GM23338 (cell line): ENCODE data around the gene PCDHAC2. TPM values are rescaled to one million over a fixed set of nuclear protein-coding genes. Genes with fewer than 3 reads are reported as not detected.
A peak's percentile ranks its signal among the peaks of the same experiment; 100 is the strongest.

ENCODE experiments used
- ATAC-seq: fragments of 200-7000 bp; cut with Tn5 transposase; 3 replicates; pipeline ENCODE4 v1.9.1; 2020
- DNase-seq: peaks from one replicate; pipeline ENCODE4 v3.0.0-alpha.2; 2015; ENCODE audit warnings: low spot score
- H2AFZ ChIP-seq: fragments of 200-600 bp; sonication (generic); 2 replicates; pipeline ENCODE4 v1.8.0; 2016; ENCODE audit warnings: antibody characterized with exemption, mild to moderate bottlenecking, moderate library complexity
- H3F3A ChIP-seq: fragments of 200-600 bp; sonication (generic); replicated peaks from 2 replicates; pipeline ENCODE4 v1.8.0; 2017; ENCODE audit warnings: antibody characterized with exemption, mixed run types, low read depth
- H3K27ac ChIP-seq: fragments of 200-600 bp; sonication (generic); 2 replicates; pipeline ENCODE4 v1.6.1; 2016; ENCODE audit warnings: low read depth
- H3K27me3 ChIP-seq: fragments of 200-600 bp; sonication (generic); 2 replicates; pipeline ENCODE4 v1.8.0; 2016; ENCODE audit warnings: mild to moderate bottlenecking, mixed run types, moderate library complexity; ENCODE audit not compliant: insufficient read depth
- H3K36me3 ChIP-seq: fragments of 200-600 bp; sonication (generic); 2 replicates; pipeline ENCODE4 v1.8.0; 2016; ENCODE audit warnings: mild to moderate bottlenecking; ENCODE audit not compliant: insufficient read depth
- H3K4me1 ChIP-seq: fragments of 200-600 bp; sonication (generic); 2 replicates; pipeline ENCODE4 v1.8.0; 2016; ENCODE audit warnings: mild to moderate bottlenecking, moderate library complexity; ENCODE audit not compliant: insufficient read depth
- H3K4me2 ChIP-seq: fragments of 200-600 bp; sonication (generic); 2 replicates; pipeline ENCODE4 v1.7.1; 2017; ENCODE audit warnings: mixed run types
- H3K4me3 ChIP-seq: fragments of 200-600 bp; sonication (generic); 2 replicates; pipeline ENCODE4 v1.6.1; 2016; ENCODE audit warnings: mixed run types
- H3K79me2 ChIP-seq: fragments of 200-600 bp; sonication (generic); replicated peaks from 2 replicates; pipeline ENCODE4 v1.8.0; 2017; ENCODE audit warnings: mild to moderate bottlenecking; ENCODE audit not compliant: insufficient read depth
- H3K9me2 ChIP-seq: fragments of 200-600 bp; sonication (generic); 2 replicates; pipeline ENCODE4 v1.8.0; 2017; ENCODE audit not compliant: insufficient read depth
- H4K20me1 ChIP-seq: fragments of 200-600 bp; sonication (generic); replicated peaks from 2 replicates; pipeline ENCODE4 v1.8.0; 2017; ENCODE audit warnings: mild to moderate bottlenecking; ENCODE audit not compliant: insufficient read depth
- H3K27ac Mint-ChIP-seq: 2 replicates; pipeline ENCODE4 v1.8.0; 2020; ENCODE audit warnings: inconsistent platforms, mild to moderate bottlenecking, moderate library complexity, mixed read lengths
- H3K27me3 Mint-ChIP-seq: 3 replicates; pipeline ENCODE4 v1.8.0; 2022; ENCODE audit warnings: low read depth, mild to moderate bottlenecking, moderate library complexity, mixed read lengths, inconsistent platforms; ENCODE audit not compliant: insufficient read depth, poor library complexity
- H3K36me3 Mint-ChIP-seq: 3 replicates; pipeline ENCODE4 v1.8.0; 2021; ENCODE audit warnings: low read depth, mild to moderate bottlenecking, inconsistent platforms, moderate library complexity, mixed read lengths
- H3K4me1 Mint-ChIP-seq: 3 replicates; pipeline ENCODE4 v1.8.0; 2020; ENCODE audit warnings: mild to moderate bottlenecking, inconsistent platforms, mixed read lengths
- H3K4me3 Mint-ChIP-seq: 3 replicates; pipeline ENCODE4 v1.8.0; 2021; ENCODE audit warnings: moderate library complexity, mild to moderate bottlenecking, inconsistent platforms, mixed read lengths
- H3K9me3 Mint-ChIP-seq: 3 replicates; pipeline ENCODE4 v1.8.0; 2020; ENCODE audit warnings: moderate library complexity, mild to moderate bottlenecking, inconsistent platforms, mixed read lengths
- CREB1 ChIP-seq: fragments of 250-450 bp; sonication (Bioruptor Pico); IDR thresholded peaks from 2 replicates; pipeline ENCODE4 v1.5.0; 2020; ENCODE audit warnings: low read depth, mild to moderate bottlenecking, moderate library complexity
- CTCF ChIP-seq, 2 experiments: fragments of 200-600 bp in 1 of 2; sonication (generic) in 1 of 2; conservative IDR thresholded peaks; 2 replicates each; pipeline versions ENCODE4 v1.5.1 to v1.6.1; 2016 to 2017; ENCODE audit warnings: antibody characterized with exemption in 2 of 2, low read depth in 2 of 2, mild to moderate bottlenecking in 2 of 2, moderate library complexity in 1 of 2
- EZH2 ChIP-seq: fragments of 200-600 bp; sonication (generic); IDR thresholded peaks from one replicate; pipeline ENCODE4 v1.8.0; 2017; ENCODE audit warnings: antibody characterized with exemption, mild to moderate bottlenecking, low read depth; ENCODE audit not compliant: unreplicated experiment
- EZH2phosphoT487 ChIP-seq: fragments of 200-600 bp; sonication (generic); IDR thresholded peaks from one replicate; pipeline ENCODE4 v1.8.1; 2018; ENCODE audit warnings: antibody characterized with exemption; ENCODE audit not compliant: unreplicated experiment
- JUNB ChIP-seq: IDR thresholded peaks from one replicate; pipeline ENCODE4 v1.6.1; 2016; ENCODE audit warnings: antibody characterized with exemption; ENCODE audit not compliant: unreplicated experiment
- NANOG ChIP-seq: IDR thresholded peaks from 2 replicates; pipeline ENCODE4 v1.6.1; 2016; ENCODE audit warnings: antibody characterized with exemption, borderline replicate concordance
- POLR2AphosphoS5 ChIP-seq: IDR thresholded peaks from 2 replicates; pipeline ENCODE4 v1.6.1; 2016; ENCODE audit warnings: antibody characterized with exemption, low read depth
- STAT1 ChIP-seq: IDR thresholded peaks from one replicate; pipeline ENCODE4 v1.6.1; 2016; ENCODE audit warnings: antibody characterized with exemption; ENCODE audit not compliant: unreplicated experiment
- ZNF114 ChIP-seq: fragments of 250-450 bp; sonication (Bioruptor Pico); IDR thresholded peaks from 2 replicates; pipeline ENCODE4 v1.5.0; 2020; ENCODE audit warnings: mild to moderate bottlenecking, moderate library complexity
- polyA plus RNA-seq: library from polyadenylated mRNA; unstranded; fragments of >200 nt; fragmentation: Nextera tagmentation; extraction: Ambion mirVana; gene quantifications from 2 replicates; pipeline ENCODE4 v1.2.1, GENCODE V29; 2016
- total RNA-seq: library from RNA; depleted of rRNA; stranded (reverse); fragments of >200 nt; shearing (Covaris generic); gene quantifications from 2 replicates; pipeline ENCODE4 v1.2.3, GENCODE V29; 2014
- TF ChIP-seq, protein P1 (sequence below): IDR thresholded peaks from 2 replicates; pipeline ENCODE4 v1.6.1; 2016; ENCODE audit warnings: antibody characterized with exemption
- TF ChIP-seq, protein P2 (sequence below): IDR thresholded peaks from one replicate; pipeline ENCODE4 v1.6.1; 2018; ENCODE audit warnings: antibody characterized with exemption; ENCODE audit not compliant: unreplicated experiment

The PCDHAC2 gene
- total and polyA plus RNA-seq, 2 experiments from 2014 or later, result 1.8 to 11.8 TPM

GRCh38 chr5:140986117-140986521, 19.8 kb downstream of the PCDHAC2 start:
- H3K4me3 Mint-ChIP-seq, result peak overlapping the region; percentile 31; the same call in 1 of the 3 replicates
- ATAC-seq, result peak; percentile 90
- peak; percentile 95 for DNase-seq

DNA sequence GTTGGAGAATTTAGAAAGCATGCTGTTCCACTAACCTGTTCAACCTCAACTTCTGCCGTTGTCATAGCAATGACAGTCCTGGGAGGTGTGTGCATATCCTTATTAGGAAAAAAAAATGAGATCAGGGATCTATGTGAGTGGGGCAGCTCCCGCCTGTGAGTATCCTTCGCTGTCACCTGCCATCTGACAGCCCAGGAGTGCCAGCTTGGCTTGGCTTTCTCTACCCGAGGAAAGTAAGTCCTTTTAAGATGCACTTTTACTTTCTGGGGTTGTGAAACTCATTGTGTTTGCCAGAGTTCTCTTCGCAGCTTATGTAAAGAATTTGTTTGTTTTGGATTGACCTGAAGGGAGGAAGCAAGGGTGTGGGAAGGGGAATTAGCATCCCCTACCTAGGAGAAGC, 21.8 kb downstream of the PCDHAC2 start:
- Histone ChIP-seq H2AFZ (no peak overlapping the region), H3K4me2 (peak overlapping the region; percentile 47), H3K4me3 (no peak overlapping the region), H3K36me3 (no peaks in the 10 kb centered on the region), H4K20me1 (no peaks in the 10 kb centered on the region), H3K79me2 (no peaks in the 10 kb centered on the region), H3K27ac (no peak overlapping the region), H3K27me3 (no peaks in the 10 kb centered on the region), H3K9me2 (no peaks in the 10 kb centered on the region), H3F3A (peaks cover 10% of the 10 kb centered on the region), H3K4me1 (peaks cover 54% of the 10 kb centered on the region)
- H3K4me1 Mint-ChIP-seq, result peaks cover 51% of the 10 kb centered on the region
- H3K27me3 Mint-ChIP-seq, result peaks cover 8% of the 10 kb centered on the region
- no peaks in the 10 kb centered on the region for H3K9me3 Mint-ChIP-seq
- H3K36me3 Mint-ChIP-seq, result no peaks in the 10 kb centered on the region
- no peak overlapping the region for H3K4me3 Mint-ChIP-seq
- DNase-seq, result peak; percentile 35
- no peak; the same call in 2 of the 3 replicates for ATAC-seq
- no peak overlapping the region for H3K27ac Mint-ChIP-seq
- TF ChIP-seq, protein P1, sequence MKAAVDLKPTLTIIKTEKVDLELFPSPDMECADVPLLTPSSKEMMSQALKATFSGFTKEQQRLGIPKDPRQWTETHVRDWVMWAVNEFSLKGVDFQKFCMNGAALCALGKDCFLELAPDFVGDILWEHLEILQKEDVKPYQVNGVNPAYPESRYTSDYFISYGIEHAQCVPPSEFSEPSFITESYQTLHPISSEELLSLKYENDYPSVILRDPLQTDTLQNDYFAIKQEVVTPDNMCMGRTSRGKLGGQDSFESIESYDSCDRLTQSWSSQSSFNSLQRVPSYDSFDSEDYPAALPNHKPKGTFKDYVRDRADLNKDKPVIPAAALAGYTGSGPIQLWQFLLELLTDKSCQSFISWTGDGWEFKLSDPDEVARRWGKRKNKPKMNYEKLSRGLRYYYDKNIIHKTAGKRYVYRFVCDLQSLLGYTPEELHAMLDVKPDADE, result no peak
- no peak for TF ChIP-seq NANOG
- TF ChIP-seq, protein P2, sequence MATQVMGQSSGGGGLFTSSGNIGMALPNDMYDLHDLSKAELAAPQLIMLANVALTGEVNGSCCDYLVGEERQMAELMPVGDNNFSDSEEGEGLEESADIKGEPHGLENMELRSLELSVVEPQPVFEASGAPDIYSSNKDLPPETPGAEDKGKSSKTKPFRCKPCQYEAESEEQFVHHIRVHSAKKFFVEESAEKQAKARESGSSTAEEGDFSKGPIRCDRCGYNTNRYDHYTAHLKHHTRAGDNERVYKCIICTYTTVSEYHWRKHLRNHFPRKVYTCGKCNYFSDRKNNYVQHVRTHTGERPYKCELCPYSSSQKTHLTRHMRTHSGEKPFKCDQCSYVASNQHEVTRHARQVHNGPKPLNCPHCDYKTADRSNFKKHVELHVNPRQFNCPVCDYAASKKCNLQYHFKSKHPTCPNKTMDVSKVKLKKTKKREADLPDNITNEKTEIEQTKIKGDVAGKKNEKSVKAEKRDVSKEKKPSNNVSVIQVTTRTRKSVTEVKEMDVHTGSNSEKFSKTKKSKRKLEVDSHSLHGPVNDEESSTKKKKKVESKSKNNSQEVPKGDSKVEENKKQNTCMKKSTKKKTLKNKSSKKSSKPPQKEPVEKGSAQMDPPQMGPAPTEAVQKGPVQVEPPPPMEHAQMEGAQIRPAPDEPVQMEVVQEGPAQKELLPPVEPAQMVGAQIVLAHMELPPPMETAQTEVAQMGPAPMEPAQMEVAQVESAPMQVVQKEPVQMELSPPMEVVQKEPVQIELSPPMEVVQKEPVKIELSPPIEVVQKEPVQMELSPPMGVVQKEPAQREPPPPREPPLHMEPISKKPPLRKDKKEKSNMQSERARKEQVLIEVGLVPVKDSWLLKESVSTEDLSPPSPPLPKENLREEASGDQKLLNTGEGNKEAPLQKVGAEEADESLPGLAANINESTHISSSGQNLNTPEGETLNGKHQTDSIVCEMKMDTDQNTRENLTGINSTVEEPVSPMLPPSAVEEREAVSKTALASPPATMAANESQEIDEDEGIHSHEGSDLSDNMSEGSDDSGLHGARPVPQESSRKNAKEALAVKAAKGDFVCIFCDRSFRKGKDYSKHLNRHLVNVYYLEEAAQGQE, result no peak
- TF ChIP-seq ZNF114 (CRISPR knock-in tag), result no peak
- no peak for TF ChIP-seq CREB1 (CRISPR knock-in tag)
- TF ChIP-seq STAT1, result no peak
- TF ChIP-seq CTCF (conservative IDR thresholded peaks at IDR 0.05; ENCODE audit: low read depth in 2 of 2), result no peak
- no peak for TF ChIP-seq JUNB
- TF ChIP-seq POLR2AphosphoS5, result no peak
- TF ChIP-seq EZH2, result no peak
- TF ChIP-seq EZH2phosphoT487, result no peak

More at GRCh38 chr5:140986117-140986521, 19.8 kb downstream of the PCDHAC2 start:
- no peaks in the 10 kb centered on the region for H3K27me3 ChIP-seq
- Mint-ChIP-seq H3K27me3 (peaks cover 8% of the 10 kb centered on the region), H3K4me1 (peaks cover 51% of the 10 kb centered on the region), H3K36me3 (no peaks in the 10 kb centered on the region), H3K9me3 (no peaks in the 10 kb centered on the region), H3K27ac (peak overlapping the region; percentile 93)
- H3K9me2 ChIP-seq, result no peaks in the 10 kb centered on the region
- H3K36me3 ChIP-seq, result no peaks in the 10 kb centered on the region
- H3K4me1 ChIP-seq, result peaks cover 54% of the 10 kb centered on the region
- H3K4me2 ChIP-seq, result peak overlapping the region; percentile 48; the same call in 1 of the 2 replicates
- TF ChIP-seq EZH2 (no peak), JUNB (peak; percentile 26)
- H2AFZ ChIP-seq, result no peak overlapping the region
- peaks cover 10% of the 10 kb centered on the region for H3F3A ChIP-seq
- H3K27ac ChIP-seq, result peak overlapping the region; percentile 96
- H3K79me2 ChIP-seq, result no peaks in the 10 kb centered on the region
- H4K20me1 ChIP-seq, result no peaks in the 10 kb centered on the region
- H3K4me3 ChIP-seq, result peak overlapping the region; percentile 29; the same call in 1 of the 2 replicates
